Measurements from ENCODE around the gene RMC1. TPM values are rescaled to one million over a fixed set of nuclear protein-coding genes. Genes with fewer than 3 reads are reported as not detected.

Gene RMC1
- total RNA-seq, 1 donor from 2014 or later: 28.3 TPM

DNA sequence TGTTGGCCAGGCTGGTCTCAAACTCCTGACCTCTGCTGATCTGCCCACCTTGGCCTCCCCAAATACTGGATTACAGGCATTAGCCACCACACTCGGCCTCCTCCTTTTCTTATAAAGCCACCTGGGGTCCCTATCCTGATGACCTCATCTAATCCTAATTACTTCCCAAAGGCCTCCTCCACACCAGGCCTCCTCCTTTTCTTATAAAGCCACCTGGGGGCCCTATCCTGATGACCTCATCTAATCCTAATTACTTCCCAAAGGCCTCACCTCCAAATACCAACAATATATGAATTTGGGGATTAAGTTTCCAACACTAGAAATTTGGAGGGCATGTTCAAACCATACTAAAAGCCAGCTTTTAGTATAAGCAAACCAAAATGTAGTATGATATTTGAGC lies 9.7 kb upstream of the RMC1 start:
- H3K4me3 ChIP-seq (ENCODE audit: insufficient read depth, low read depth, low read length): no peak overlapping the region
- DNase-seq (ENCODE audit: low read depth) (no peak), FAIRE-seq (no peak)
- H3K27me3 Mint-ChIP-seq (ENCODE audit: low read depth, unreplicated experiment): peaks cover 2% of the 10 kb centered on the region
- peaks cover 5% of the 10 kb centered on the region for H3K9me3 Mint-ChIP-seq (ENCODE audit: unreplicated experiment)
- no peaks in the 10 kb centered on the region for H3K36me3 ChIP-seq (ENCODE audit: insufficient read depth, low read length)
- TF ChIP-seq EZH2 (IDR thresholded peaks at IDR 0.05; ENCODE audit: insufficient read depth, low read length): no peak
- TF ChIP-seq, protein P1, sequence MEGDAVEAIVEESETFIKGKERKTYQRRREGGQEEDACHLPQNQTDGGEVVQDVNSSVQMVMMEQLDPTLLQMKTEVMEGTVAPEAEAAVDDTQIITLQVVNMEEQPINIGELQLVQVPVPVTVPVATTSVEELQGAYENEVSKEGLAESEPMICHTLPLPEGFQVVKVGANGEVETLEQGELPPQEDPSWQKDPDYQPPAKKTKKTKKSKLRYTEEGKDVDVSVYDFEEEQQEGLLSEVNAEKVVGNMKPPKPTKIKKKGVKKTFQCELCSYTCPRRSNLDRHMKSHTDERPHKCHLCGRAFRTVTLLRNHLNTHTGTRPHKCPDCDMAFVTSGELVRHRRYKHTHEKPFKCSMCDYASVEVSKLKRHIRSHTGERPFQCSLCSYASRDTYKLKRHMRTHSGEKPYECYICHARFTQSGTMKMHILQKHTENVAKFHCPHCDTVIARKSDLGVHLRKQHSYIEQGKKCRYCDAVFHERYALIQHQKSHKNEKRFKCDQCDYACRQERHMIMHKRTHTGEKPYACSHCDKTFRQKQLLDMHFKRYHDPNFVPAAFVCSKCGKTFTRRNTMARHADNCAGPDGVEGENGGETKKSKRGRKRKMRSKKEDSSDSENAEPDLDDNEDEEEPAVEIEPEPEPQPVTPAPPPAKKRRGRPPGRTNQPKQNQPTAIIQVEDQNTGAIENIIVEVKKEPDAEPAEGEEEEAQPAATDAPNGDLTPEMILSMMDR (IDR thresholded peaks at IDR 0.05; ENCODE audit: insufficient read depth, low read depth, low read length): no peak
- H3K79me2 ChIP-seq (ENCODE audit: insufficient read depth, low read length): no peaks in the 10 kb centered on the region
- H2AFZ ChIP-seq (ENCODE audit: low read depth, low read length): no peak overlapping the region
- H3K36me3 Mint-ChIP-seq (ENCODE audit: low read depth, unreplicated experiment): no peaks in the 10 kb centered on the region
- H3K4me3 Mint-ChIP-seq (ENCODE audit: unreplicated experiment): no peak overlapping the region
- no peaks in the 10 kb centered on the region for H3K9me3 ChIP-seq (ENCODE audit: insufficient read depth, low read depth, low read length)
- H3K27me3 ChIP-seq (ENCODE audit: insufficient read depth, low read length): no peaks in the 10 kb centered on the region
- no peaks in the 10 kb centered on the region for H4K20me1 ChIP-seq (ENCODE audit: insufficient read depth, low read length)
- no peak overlapping the region for H3K4me2 ChIP-seq (ENCODE audit: low read length)
- H3K27ac Mint-ChIP-seq (ENCODE audit: unreplicated experiment): no peak overlapping the region
- H3K4me1 ChIP-seq (ENCODE audit: insufficient read depth, low read length): no peaks in the 10 kb centered on the region
- no peak overlapping the region for H3K9ac ChIP-seq (ENCODE audit: low read length)
- no peak overlapping the region for H3K27ac ChIP-seq (ENCODE audit: low read depth, low read length)
- peaks cover 7% of the 10 kb centered on the region for H3K4me1 Mint-ChIP-seq (ENCODE audit: low read depth, unreplicated experiment)

DNA sequence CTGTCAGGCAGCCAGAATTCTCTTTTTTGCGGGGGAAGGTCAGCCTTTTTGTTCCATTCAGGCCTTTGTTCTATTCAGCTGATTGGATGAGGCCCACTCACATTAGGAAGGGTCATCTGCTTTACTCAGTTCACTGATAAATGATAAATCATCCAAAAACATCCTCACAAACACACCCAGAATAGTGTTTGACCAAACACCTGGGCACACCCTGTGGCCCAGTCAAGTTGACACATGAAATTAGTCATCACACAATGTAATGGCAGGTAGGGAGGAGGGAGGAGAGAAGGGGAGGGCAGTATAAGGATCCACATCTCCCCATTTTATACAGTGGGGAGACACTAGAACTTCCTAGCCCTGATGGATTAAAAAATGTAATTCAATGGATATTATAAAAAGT lies 8.3 kb upstream of the RMC1 start:
- no peaks in the 10 kb centered on the region for H3K9me3 ChIP-seq (ENCODE audit: insufficient read depth, low read depth, low read length)
- Mint-ChIP-seq H3K9me3 (ENCODE audit: unreplicated experiment) (peaks cover 5% of the 10 kb centered on the region), H3K4me1 (ENCODE audit: low read depth, unreplicated experiment) (peaks cover 16% of the 10 kb centered on the region), H3K27me3 (ENCODE audit: low read depth, unreplicated experiment) (peaks cover 2% of the 10 kb centered on the region), H3K27ac (ENCODE audit: unreplicated experiment) (no peak overlapping the region), H3K4me3 (ENCODE audit: unreplicated experiment) (no peak overlapping the region), H3K36me3 (ENCODE audit: low read depth, unreplicated experiment) (no peaks in the 10 kb centered on the region)
- no peaks in the 10 kb centered on the region for H3K79me2 ChIP-seq (ENCODE audit: insufficient read depth, low read length)
- no peaks in the 10 kb centered on the region for H3K4me1 ChIP-seq (ENCODE audit: insufficient read depth, low read length)
- no peak for DNase-seq (ENCODE audit: low read depth)
- H3K36me3 ChIP-seq (ENCODE audit: insufficient read depth, low read length): no peaks in the 10 kb centered on the region
- no peak overlapping the region for H2AFZ ChIP-seq (ENCODE audit: low read depth, low read length)
- H3K27ac ChIP-seq (ENCODE audit: low read depth, low read length): no peak overlapping the region
- H3K9ac ChIP-seq (ENCODE audit: low read length): no peak overlapping the region
- no peak overlapping the region for H3K4me3 ChIP-seq (ENCODE audit: insufficient read depth, low read depth, low read length)
- FAIRE-seq: no peak
- H3K4me2 ChIP-seq (ENCODE audit: low read length): no peak overlapping the region
- no peaks in the 10 kb centered on the region for H4K20me1 ChIP-seq (ENCODE audit: insufficient read depth, low read length)
- no peaks in the 10 kb centered on the region for H3K27me3 ChIP-seq (ENCODE audit: insufficient read depth, low read length)
- TF ChIP-seq, protein P1 (IDR thresholded peaks at IDR 0.05; ENCODE audit: insufficient read depth, low read depth, low read length): no peak
- TF ChIP-seq EZH2 (IDR thresholded peaks at IDR 0.05; ENCODE audit: insufficient read depth, low read length): no peak

DNA sequence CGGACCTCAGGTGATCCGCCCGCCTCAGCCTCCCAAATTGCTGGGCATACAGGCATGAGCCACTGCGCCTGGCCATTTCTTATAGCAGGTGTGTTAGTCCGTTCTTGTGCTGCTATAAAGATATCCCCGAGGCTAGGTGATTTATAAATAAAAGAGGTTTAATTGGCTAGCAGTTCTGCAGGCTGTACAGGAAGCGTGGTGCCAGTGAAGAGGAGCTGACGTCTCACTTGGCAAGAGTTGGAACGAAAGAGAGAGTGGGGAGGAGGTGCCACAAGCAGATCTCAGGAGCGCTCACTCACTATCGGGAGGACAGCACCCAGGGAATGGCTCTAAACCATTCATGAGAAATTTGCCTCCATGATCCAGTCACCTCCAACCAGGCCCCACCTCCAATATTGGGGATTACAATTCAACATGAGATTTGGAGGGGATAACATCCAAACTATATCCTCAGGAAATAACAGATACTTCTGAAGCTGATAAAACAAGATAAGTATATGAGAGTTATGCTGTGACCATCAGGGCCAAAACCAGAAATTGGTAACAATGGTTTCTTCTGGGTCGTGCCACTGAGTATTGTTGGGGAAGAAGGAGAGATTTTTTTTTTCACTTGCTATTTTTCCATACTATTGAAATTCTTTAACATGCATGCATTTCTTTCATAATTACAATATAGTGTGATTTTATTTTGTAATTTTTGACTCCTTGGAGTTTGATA lies 7.4 kb upstream of the RMC1 start:
- no peak overlapping the region for H3K27ac Mint-ChIP-seq (ENCODE audit: unreplicated experiment)
- H2AFZ ChIP-seq (ENCODE audit: low read depth, low read length): no peak overlapping the region
- no peaks in the 10 kb centered on the region for H3K4me1 ChIP-seq (ENCODE audit: insufficient read depth, low read length)

More for the DNA sequence above, 7.4 kb upstream of the RMC1 start:
- Mint-ChIP-seq H3K9me3 (ENCODE audit: unreplicated experiment) (peaks cover 2% of the 10 kb centered on the region), H3K4me1 (ENCODE audit: low read depth, unreplicated experiment) (peaks cover 16% of the 10 kb centered on the region), H3K36me3 (ENCODE audit: low read depth, unreplicated experiment) (no peaks in the 10 kb centered on the region), H3K4me3 (ENCODE audit: unreplicated experiment) (no peak overlapping the region), H3K27me3 (ENCODE audit: low read depth, unreplicated experiment) (peaks cover 2% of the 10 kb centered on the region)
- Histone ChIP-seq H3K9me3 (ENCODE audit: insufficient read depth, low read depth, low read length) (no peaks in the 10 kb centered on the region), H3K79me2 (ENCODE audit: insufficient read depth, low read length) (no peaks in the 10 kb centered on the region), H3K27ac (ENCODE audit: low read depth, low read length) (no peak overlapping the region), H3K36me3 (ENCODE audit: insufficient read depth, low read length) (no peaks in the 10 kb centered on the region), H3K4me3 (ENCODE audit: insufficient read depth, low read depth, low read length) (no peak overlapping the region), H3K4me2 (ENCODE audit: low read length) (no peak overlapping the region), H4K20me1 (ENCODE audit: insufficient read depth, low read length) (no peaks in the 10 kb centered on the region), H3K9ac (ENCODE audit: low read length) (no peak overlapping the region), H3K27me3 (ENCODE audit: insufficient read depth, low read length) (no peaks in the 10 kb centered on the region)
- DNase-seq (ENCODE audit: low read depth) (no peak), FAIRE-seq (no peak)
- TF ChIP-seq, protein P1 (IDR thresholded peaks at IDR 0.05; ENCODE audit: insufficient read depth, low read depth, low read length): no peak
- no peak for TF ChIP-seq EZH2 (IDR thresholded peaks at IDR 0.05; ENCODE audit: insufficient read depth, low read length)

Data from astrocyte (in vitro differentiated cells and primary cell).